Measurements from ENCODE around the gene SPATA32. TPM values are rescaled to one million over a fixed set of nuclear protein-coding genes. Genes with fewer than 3 reads are reported as not detected.

SPATA32 gene
- total RNA-seq, 2 donors from 2014 or later, result 0.13 to 0.32 TPM

Other genes with a start within 250 kb of the SPATA32 start
- 10 to 100 TPM; 36.5 to 36.6 TPM for gene DCAKD, start 210.5 kb downstream of the SPATA32 start, total RNA-seq
- gene NMT1, start 200.8 kb downstream of the SPATA32 start, total RNA-seq, result 100 to 1,000 TPM; 101 to 120 TPM
- 1 to 10 TPM; 3.1 to 6.5 TPM for gene PLCD3, start 129.6 kb downstream of the SPATA32 start, total RNA-seq
- gene ACBD4, start 126.4 kb downstream of the SPATA32 start, total RNA-seq, result 10 to 100 TPM in 1 of 2 donors, 1 to 10 TPM in 1; 9.8 to 12.6 TPM
- 10 to 100 TPM; 45.9 to 66.4 TPM for gene HEXIM1, start 113.6 kb downstream of the SPATA32 start, total RNA-seq
- 1 to 10 TPM; 6.1 to 8.5 TPM for gene HEXIM2, start 100.2 kb downstream of the SPATA32 start, total RNA-seq
- 100 to 1,000 TPM; 262 to 496 TPM for gene FMNL1, start 40.2 kb downstream of the SPATA32 start, total RNA-seq
- gene MAP3K14, start 54.9 kb upstream of the SPATA32 start, total RNA-seq, result 10 to 100 TPM; 36.3 to 49.5 TPM
- gene ARHGAP27, start 170.8 kb upstream of the SPATA32 start, total RNA-seq, result 10 to 100 TPM; 54.5 to 55.5 TPM
- gene PLEKHM1, start 228.6 kb upstream of the SPATA32 start, total RNA-seq, result 10 to 100 TPM; 29.5 to 31.2 TPM